Kidney epithelial cell (primary cell): Measurements from ENCODE around the gene SLC1A5. TPM values are rescaled to one million over a fixed set of nuclear protein-coding genes. Genes with fewer than 3 reads are reported as not detected.

ENCODE experiments used
- DNase-seq: peaks from one replicate; pipeline ENCODE4 v3.0.0-alpha.2; 2010; ENCODE audit warnings: low read depth
- H3K27me3 ChIP-seq: 2 replicates; pipeline ENCODE4 v1.6.0; 2011; ENCODE audit warnings: low read length; ENCODE audit not compliant: control insufficient read depth, insufficient read depth
- H3K36me3 ChIP-seq: 2 replicates; pipeline ENCODE4 v1.5.1; 2011; ENCODE audit warnings: low read length; ENCODE audit not compliant: control insufficient read depth, insufficient read depth
- H3K4me3 ChIP-seq: 2 replicates; pipeline ENCODE4 v1.5.1; 2011; ENCODE audit warnings: low read depth, mild to moderate bottlenecking, control low read depth, low read length
- CTCF ChIP-seq: IDR thresholded peaks from 2 replicates; pipeline ENCODE4 v1.5.1; 2011; ENCODE audit warnings: mild to moderate bottlenecking, moderate library complexity, low read length, control low read depth, inconsistent platforms; ENCODE audit not compliant: insufficient read depth, poor library complexity, severe bottlenecking
- total RNA-seq: library from RNA; depleted of rRNA; stranded (reverse); fragments of >200 nt; gene quantifications from 2 replicates; pipeline ENCODE4 v1.2.3, GENCODE V29; 2015

The SLC1A5 gene
- total RNA-seq, 1 donor from 2014 or later: 192 TPM

- TF ChIP-seq CTCF: no peak
- peaks cover 11% of the 10 kb centered on the region for H3K36me3 ChIP-seq
- H3K27me3 ChIP-seq: no peaks in the 10 kb centered on the region
- DNase-seq: peak; percentile 75
- H3K4me3 ChIP-seq: no peak overlapping the region
Measured at GRCh38 chr19:46731007-46731501, 57.3 kb downstream of the SLC1A5 start.

GRCh38 chr19:46730595-46730994 lies 57.8 kb downstream of the SLC1A5 start:
- TF ChIP-seq CTCF: no peak
- Histone ChIP-seq H3K27me3 (no peaks in the 10 kb centered on the region), H3K36me3 (peaks cover 11% of the 10 kb centered on the region), H3K4me3 (no peak overlapping the region)
- DNase-seq: no peak

DNA sequence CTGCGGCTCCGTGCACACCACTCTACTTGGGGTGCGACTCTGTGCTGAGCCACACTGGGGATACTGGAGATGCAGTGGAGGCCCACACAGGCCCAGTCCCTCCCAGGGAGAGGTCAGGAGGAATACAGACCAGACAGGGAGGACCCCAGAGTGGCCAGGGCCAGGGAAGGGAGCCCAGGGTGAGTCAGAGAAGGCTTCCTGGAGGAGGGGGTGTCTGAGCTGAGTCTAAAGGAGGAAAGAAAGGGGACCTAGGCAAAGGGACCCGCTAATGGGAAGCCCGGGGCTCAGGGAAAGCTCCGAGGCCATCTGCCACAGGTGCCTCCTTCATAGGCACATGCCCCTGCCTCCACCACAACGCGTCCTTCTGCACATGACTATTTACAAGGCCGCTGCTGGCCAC lies 58.2 kb downstream of the SLC1A5 start:
- H3K4me3 ChIP-seq: no peak overlapping the region
- H3K27me3 ChIP-seq: no peaks in the 10 kb centered on the region
- peaks cover 13% of the 10 kb centered on the region for H3K36me3 ChIP-seq
- TF ChIP-seq CTCF: no peak
- no peak for DNase-seq

- peaks cover 13% of the 10 kb centered on the region for H3K36me3 ChIP-seq
Measured at GRCh38 chr19:46729696-46730095, 58.7 kb downstream of the SLC1A5 start.

GRCh38 chr19:46728693-46729339 lies 59.6 kb downstream of the SLC1A5 start:
- Histone ChIP-seq H3K27me3 (no peaks in the 10 kb centered on the region), H3K36me3 (peaks cover 13% of the 10 kb centered on the region), H3K4me3 (no peak overlapping the region)
- peak; percentile 95 for TF ChIP-seq CTCF
- no peak for DNase-seq

More at GRCh38 chr19:46729696-46730095, 58.7 kb downstream of the SLC1A5 start:
- Histone ChIP-seq H3K27me3 (no peaks in the 10 kb centered on the region), H3K4me3 (no peak overlapping the region)
- TF ChIP-seq CTCF: no peak
- no peak for DNase-seq

- DNase-seq: no peak
- Histone ChIP-seq H3K4me3 (no peak overlapping the region), H3K36me3 (peaks cover 13% of the 10 kb centered on the region), H3K27me3 (no peaks in the 10 kb centered on the region)
- TF ChIP-seq CTCF: no peak
Measured at GRCh38 chr19:46728208-46728607, 60.2 kb downstream of the SLC1A5 start.
